Mammary epithelial cell (primary cell): Measurements from ENCODE around the gene CCNK.

Source experiments
- EZH2 ChIP-seq: IDR thresholded peaks from 2 replicates; pipeline ENCODE4 v1.6.1; 2012; ENCODE audit warnings: low read length, inconsistent platforms, borderline replicate concordance
- TF ChIP-seq, protein P1 (sequence below), 2 donors: IDR thresholded peaks in 1 of 2; conservative IDR thresholded peaks in 1 of 2; 2 replicates each; pipeline ENCODE4 v1.5.1; 2011 to 2012; ENCODE audit warnings: inconsistent platforms in 2 of 2, low read length in 2 of 2, mild to moderate bottlenecking in 2 of 2, control low read depth in 1 of 2, low read depth in 1 of 2; ENCODE audit not compliant: insufficient read depth in 1 of 2; ENCODE audit errors: extremely low read depth in 1 of 2

- TF ChIP-seq, protein P1, sequence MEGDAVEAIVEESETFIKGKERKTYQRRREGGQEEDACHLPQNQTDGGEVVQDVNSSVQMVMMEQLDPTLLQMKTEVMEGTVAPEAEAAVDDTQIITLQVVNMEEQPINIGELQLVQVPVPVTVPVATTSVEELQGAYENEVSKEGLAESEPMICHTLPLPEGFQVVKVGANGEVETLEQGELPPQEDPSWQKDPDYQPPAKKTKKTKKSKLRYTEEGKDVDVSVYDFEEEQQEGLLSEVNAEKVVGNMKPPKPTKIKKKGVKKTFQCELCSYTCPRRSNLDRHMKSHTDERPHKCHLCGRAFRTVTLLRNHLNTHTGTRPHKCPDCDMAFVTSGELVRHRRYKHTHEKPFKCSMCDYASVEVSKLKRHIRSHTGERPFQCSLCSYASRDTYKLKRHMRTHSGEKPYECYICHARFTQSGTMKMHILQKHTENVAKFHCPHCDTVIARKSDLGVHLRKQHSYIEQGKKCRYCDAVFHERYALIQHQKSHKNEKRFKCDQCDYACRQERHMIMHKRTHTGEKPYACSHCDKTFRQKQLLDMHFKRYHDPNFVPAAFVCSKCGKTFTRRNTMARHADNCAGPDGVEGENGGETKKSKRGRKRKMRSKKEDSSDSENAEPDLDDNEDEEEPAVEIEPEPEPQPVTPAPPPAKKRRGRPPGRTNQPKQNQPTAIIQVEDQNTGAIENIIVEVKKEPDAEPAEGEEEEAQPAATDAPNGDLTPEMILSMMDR (conservative IDR thresholded peaks at IDR 0.05 in 1 of 2, IDR thresholded peaks at IDR 0.05 in 1 of 2; ENCODE audit: extremely low read depth in 1 of 2, insufficient read depth in 1 of 2, low read depth in 1 of 2, low read length in 2 of 2) = peak in 1 of 2 donors; percentile 11
- no peak for TF ChIP-seq EZH2
Observed at GRCh38 chr14:99479906-99480869, 1.0 kb upstream of the CCNK start, which contains the start of gene SETD3.
